Measurements from ENCODE around the gene ANKFN1.
A peak's percentile ranks its signal among the peaks of the same experiment; 100 is the strongest.

Gene ANKFN1

DNA sequence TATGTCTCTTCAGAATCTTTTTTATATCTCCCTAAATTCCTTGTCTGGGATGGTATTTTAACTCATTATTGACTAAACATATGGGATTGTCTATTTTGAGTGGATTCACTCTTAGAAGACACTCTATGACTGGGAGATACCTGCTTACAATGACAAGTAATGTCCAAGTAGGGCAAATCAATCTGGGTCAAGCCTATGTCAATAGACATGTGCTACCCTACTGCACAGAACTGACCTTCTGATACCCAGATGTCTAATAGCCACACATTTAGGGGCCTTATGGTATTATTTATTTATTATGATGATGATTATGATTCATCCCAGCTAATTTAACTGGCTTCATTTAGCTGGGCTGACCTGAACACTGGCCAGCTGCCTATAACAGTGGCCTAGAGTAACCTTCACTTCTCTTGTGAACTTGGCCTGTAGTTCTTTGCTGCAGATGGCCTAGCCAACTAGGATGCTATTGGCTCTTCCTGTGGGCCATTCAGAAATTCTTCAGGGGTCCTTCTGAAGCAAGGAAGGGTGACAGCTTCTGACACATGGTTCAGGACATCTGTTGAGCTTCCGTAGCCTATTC, 138.0 kb downstream of the ANKFN1 start:
- DNase-seq = no peak

DNA sequence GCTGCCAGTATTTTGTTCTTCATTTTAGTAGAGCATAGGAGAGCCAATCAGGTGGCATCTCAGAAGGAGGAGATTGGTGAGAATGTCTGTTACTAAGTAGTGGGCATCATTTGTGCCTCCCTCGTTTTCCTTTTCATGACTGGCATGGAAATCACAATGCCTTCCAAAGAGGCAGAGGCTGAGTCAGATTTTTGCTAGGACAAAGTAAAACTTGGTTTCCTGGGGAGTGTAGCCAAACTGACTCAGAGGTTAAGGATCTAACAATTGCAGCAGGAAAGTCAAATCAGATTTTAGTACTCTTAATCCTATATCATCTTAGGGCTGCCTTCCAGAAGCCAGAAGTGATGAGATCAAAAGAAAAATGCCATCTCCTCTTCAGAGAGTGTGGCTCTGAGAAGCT, 138.7 kb downstream of the ANKFN1 start:
- no peak for DNase-seq

GRCh38 chr17:56292578-56292977, 139.3 kb downstream of the ANKFN1 start:
- no peak for DNase-seq

DNA sequence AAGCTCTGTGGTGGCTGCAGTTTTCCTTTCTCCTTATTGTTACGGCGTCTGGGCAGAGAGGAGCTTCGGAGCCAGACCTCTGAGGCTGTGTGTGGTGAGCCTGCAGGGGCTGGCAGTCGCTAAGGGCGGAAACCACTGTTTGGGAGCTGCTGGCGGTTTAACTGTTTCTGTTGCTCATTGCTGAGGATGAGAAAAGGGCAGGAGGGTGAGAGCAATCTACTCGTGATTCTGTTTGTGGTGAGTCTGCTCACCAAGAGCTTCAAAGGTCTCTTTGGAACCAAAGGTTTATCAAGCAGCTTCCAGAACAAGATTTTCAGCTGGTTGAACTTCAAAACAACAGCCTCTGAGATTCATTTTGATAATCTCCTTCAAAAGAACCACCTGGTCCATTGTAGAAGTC, 143.9 kb downstream of the ANKFN1 start:
- peak; percentile 70 for DNase-seq

GRCh38 chr17:56298846-56299245, 145.6 kb downstream of the ANKFN1 start:
- DNase-seq = no peak

DNA sequence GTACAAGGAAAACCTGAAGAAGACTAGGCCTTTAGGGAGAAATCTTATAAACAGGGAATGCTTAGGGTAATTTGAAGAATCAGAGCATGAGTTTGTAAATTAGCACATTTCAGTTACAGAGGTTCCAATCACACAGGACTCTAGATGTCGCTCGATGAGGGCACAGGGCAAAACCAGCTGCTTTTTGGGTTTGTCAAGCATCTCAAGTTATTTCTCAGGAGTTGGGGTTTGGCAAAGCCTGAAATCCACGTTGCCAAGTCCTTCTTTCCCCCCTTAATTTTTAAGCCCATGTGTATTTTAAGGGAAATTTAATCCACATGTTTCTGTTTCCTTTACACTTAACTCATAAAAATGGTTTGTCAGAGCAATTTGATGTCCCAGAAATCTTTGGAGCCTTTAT, 146.9 kb downstream of the ANKFN1 start:
- DNase-seq = no peak

DNA sequence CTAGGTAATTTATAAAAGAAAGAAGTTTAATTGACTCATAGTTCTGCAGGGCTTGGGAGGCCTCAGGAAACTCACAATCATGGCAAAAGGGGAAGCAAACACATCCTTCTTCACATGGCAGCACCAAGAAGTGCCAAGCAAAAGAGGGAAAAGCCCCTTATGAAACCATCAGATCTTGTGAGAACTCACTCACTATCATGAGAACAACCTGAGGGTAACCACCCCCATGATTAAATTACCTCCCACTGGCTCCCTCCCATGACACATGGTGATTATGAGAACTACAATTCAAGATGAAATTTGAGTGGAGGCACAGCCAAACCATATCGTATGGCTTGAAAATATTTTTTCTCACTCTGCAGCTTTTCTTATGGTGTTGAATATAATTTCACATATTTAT, 151.7 kb downstream of the ANKFN1 start:
- no peak for DNase-seq

DNA sequence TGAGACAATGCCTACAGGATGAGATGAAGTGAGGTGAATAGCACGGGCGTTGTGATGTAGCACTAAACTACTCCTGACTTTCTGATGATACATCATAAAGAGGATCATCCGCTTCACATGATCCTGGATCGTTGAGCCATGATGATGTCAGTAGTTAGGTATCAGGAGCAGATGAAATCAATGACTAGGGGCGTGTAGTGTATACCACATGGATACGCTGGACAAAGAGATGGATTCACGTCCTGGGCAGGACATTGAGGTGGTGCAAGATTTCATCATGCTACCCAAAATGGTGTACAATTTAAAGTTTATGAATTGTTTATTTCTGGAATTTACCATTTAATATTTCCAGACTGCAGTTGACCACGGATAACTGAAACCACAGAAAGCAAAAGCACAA, 156.6 kb downstream of the ANKFN1 start:
- DNase-seq = no peak

GRCh38 chr17:56310782-56311181, 157.5 kb downstream of the ANKFN1 start:
- no peak for DNase-seq

- no peak for DNase-seq
Observed at GRCh38 chr17:56313201-56313600, 159.9 kb downstream of the ANKFN1 start.

- DNase-seq = no peak
Observed at GRCh38 chr17:56314026-56314425, 160.8 kb downstream of the ANKFN1 start.

DNA sequence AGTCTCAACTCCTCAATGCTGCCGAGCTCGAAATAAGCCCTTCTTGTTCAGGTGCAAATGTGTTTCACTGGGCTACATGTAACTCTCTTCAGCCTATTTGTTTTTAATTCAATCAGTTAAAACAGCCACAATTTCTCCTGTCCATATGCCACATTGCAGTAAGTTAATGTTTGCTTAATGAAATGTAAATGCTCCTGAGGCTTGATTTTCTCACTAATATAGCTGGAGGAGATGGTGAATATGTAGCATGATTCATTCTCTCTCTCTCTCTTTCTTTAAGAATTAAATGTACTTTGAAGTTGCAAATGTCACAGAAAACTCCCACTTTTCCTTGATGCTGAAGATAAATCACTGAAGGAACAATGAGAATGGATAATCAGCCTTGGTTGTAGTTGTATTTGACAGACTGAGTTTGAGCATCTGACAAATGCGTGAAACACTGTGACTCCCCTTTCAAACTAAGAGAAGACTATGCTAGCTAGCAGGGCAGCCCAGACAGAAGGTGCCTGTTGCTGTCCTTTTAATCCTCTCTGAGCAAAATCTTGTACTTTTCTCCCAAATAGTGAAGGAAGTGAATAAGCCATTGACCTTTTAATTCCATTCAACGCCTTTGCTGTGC, 161.8 kb downstream of the ANKFN1 start:
- DNase-seq = no peak

- no peak for DNase-seq
Observed at GRCh38 chr17:56316604-56317003, 163.3 kb downstream of the ANKFN1 start.

- no peak for DNase-seq
Observed at GRCh38 chr17:56317351-56318208, 164.3 kb downstream of the ANKFN1 start.

DNA sequence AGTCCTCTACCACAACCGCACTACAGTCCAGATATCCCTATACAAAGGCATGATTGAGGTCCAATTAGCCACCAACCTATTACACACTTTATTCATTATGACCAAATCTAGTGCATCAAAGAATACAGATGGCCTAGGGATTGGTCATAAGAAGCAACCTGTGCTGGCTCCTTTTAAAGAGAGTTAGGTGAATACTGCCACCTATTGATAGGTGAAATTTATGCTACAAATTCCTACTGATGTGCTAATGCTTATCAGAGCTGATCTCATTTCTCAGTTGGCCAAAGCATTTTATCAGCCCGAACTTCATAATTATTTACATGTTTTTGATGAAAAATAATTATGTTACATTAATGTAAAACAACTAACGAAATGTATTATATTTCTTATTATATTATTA, 166.3 kb downstream of the ANKFN1 start:
- no peak for DNase-seq

- DNase-seq = peak; percentile 87
Observed at GRCh38 chr17:56320443-56320842, 167.2 kb downstream of the ANKFN1 start.

DNA sequence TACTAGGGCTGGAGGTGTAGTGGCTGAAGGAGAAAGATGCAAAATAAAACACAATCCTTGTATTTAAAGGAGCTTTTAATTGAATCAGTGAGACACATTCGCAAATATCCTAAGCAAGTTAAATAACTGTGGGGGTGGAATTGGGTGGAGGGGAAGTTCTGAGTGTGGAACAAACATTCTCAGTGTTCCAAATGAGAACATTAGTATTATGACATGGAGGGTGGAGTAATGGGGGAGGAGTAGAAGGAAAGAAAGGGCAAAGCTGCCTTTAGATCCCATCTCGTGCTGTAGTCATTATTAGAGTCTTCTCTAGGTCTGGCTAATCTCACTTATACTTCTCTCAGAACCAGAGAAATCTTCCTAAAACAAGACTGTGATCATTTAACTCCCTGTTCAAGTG, 169.7 kb downstream of the ANKFN1 start:
- DNase-seq = no peak

- DNase-seq = no peak
Observed at GRCh38 chr17:56324676-56325075, 171.4 kb downstream of the ANKFN1 start.

GRCh38 chr17:56325313-56326000, 172.2 kb downstream of the ANKFN1 start:
- DNase-seq = no peak

DNA sequence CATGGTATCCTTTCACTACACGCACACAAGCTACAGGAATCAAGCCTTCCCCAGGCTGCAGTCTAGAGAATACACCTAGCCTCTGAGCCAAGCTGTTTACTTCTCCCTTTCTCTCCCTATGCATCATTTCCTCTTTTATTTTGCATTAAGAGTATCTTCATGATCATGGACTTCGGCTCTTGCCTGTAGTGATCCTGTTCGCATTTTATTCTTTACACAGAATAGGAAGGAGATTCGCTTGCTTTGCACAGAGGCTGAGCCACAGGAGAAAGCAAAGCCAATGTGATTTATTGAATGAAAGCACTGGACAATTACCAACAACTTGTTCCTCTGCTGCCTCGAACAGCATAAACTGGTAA, 172.7 kb downstream of the ANKFN1 start:
- no peak for DNase-seq

GRCh38 chr17:56347639-56348038, 194.4 kb downstream of the ANKFN1 start:
- DNase-seq = no peak

- no peak for DNase-seq
Observed at GRCh38 chr17:56350592-56350991, 197.3 kb downstream of the ANKFN1 start.

- no peak for DNase-seq
Observed at GRCh38 chr17:56351675-56352074, 198.4 kb downstream of the ANKFN1 start.

DNA sequence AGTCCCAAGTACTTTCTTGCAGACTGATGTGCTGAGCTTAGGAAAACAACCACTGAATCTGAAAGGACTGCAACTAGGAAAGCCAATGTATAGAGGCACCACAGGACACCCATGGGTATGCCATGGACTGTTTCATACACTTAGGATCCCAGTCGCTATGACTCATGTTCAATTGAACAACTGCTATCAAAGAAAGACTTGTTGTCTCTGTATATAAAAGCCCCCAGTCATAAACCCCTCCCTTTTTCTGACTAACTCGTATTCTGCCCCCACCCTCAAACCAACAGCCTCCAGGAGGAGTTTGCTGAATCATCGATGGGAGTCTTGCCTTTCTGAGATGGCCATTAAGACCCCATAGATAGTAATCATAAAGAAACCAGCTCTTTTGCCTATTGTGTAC, 205.4 kb downstream of the ANKFN1 start:
- DNase-seq = peak; percentile 62
